ENCODE measurements around the gene CD4.

DNA sequence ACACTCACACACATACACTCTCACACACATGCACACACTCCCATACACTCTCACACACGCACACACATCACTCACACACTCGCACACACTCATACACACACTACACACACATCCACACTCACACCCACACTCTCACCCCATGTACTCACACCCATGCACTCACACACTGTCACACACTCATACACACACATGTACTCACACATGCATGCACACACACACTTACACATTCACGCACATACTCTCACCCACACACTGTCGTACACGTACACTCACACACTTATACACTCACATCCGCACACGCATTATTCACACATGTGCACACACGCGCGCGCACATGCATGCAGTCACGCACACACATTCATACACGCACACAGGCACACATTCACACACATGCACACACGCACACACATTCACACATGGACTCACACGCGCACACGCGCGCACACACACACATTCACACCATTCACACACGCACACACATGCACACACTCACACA is 28.4 kb downstream of the CD4 start:
- TF ChIP-seq, protein P1, sequence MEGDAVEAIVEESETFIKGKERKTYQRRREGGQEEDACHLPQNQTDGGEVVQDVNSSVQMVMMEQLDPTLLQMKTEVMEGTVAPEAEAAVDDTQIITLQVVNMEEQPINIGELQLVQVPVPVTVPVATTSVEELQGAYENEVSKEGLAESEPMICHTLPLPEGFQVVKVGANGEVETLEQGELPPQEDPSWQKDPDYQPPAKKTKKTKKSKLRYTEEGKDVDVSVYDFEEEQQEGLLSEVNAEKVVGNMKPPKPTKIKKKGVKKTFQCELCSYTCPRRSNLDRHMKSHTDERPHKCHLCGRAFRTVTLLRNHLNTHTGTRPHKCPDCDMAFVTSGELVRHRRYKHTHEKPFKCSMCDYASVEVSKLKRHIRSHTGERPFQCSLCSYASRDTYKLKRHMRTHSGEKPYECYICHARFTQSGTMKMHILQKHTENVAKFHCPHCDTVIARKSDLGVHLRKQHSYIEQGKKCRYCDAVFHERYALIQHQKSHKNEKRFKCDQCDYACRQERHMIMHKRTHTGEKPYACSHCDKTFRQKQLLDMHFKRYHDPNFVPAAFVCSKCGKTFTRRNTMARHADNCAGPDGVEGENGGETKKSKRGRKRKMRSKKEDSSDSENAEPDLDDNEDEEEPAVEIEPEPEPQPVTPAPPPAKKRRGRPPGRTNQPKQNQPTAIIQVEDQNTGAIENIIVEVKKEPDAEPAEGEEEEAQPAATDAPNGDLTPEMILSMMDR (IDR thresholded peaks at IDR 0.05; ENCODE audit: low read depth, low read length, poor library complexity, severe bottlenecking): no peak
- no peak for TF ChIP-seq EZH2phosphoT487 (IDR thresholded peaks at IDR 0.05; ENCODE audit: borderline replicate concordance, low read length)
